Testis (tissue), 5 donors: Measurements from ENCODE around the gene ACTR8. TPM values are rescaled to one million over a fixed set of nuclear protein-coding genes. Genes with fewer than 3 reads are reported as not detected.
"Not testable (repeated sequence)": the region's sequence is repeated elsewhere in the genome, so short reads cannot be mapped to it uniquely, and the experiment has no call there.

ENCODE experiments used
- DNase-seq: peaks from one replicate; pipeline ENCODE4 v3.0.0-alpha.2; 2019
- H3K27ac ChIP-seq, 2 donors: fragments of 200-600 bp; sonication (generic); one replicate each; pipeline ENCODE4 v1.5.1; 2019
- H3K27me3 ChIP-seq: fragments of 200-600 bp; sonication (generic); one replicate; pipeline ENCODE4 v1.5.1; 2019
- H3K36me3 ChIP-seq: fragments of 200-600 bp; sonication (generic); one replicate; pipeline ENCODE4 v1.5.1; 2017; ENCODE audit warnings: low read depth; ENCODE audit errors: missing control alignments
- H3K4me1 ChIP-seq: fragments of 200-600 bp; sonication (generic); one replicate; pipeline ENCODE4 v1.5.1; 2019
- H3K4me3 ChIP-seq, 2 donors: fragments of 200-600 bp; sonication (generic); one replicate each; pipeline ENCODE4 v1.5.1; 2017 to 2019
- H3K9me3 ChIP-seq: fragments of 200-600 bp; sonication (generic); one replicate; pipeline ENCODE4 v1.5.1; 2017
- POLR2A ChIP-seq: fragments of 450-650 bp; IDR thresholded peaks from one replicate; pipeline ENCODE4 v1.6.1; 2017; ENCODE audit warnings: antibody characterized with exemption, mild to moderate bottlenecking, moderate library complexity
- WGBS, 2 donors: methylation state at CpG; one replicate each; pipeline ENCODE4 v1.1.5; 2018; 5-methylcytosine and 5-hydroxymethylcytosine counted together
- intact Hi-C: fragments of 100-400 bp; cut with DNase I; formaldehyde crosslinking; loops from one replicate; pipeline ENCODE4 v1.15.1; 2023; ENCODE audit warnings: low total_unique reads
- long read RNA-seq, 2 donors: transcript quantifications; one replicate each; lab custom pipeline, GENCODE V29; 2026
- polyA plus RNA-seq: library from polyadenylated mRNA; stranded (reverse); fragments of 350-450 nt; fragmentation: Illumina TruSeq; extraction: RNeasy Lipid Tissue Mini Kit (QIAGEN cat#74804); gene quantifications from one replicate; pipeline ENCODE4 v1.2.3, GENCODE V29; 2014; ENCODE audit warnings: low read depth, low replicate concordance; ENCODE audit not compliant: insufficient read depth
- total RNA-seq, 2 donors: library from RNA; depleted of rRNA; stranded (reverse); fragments of >200 nt; gene quantifications; one replicate each; pipeline ENCODE4 v1.2.3, GENCODE V29; 2016
- TF ChIP-seq, protein P1 (sequence below), 3 experiments: fragments of 450-650 bp in 2 of 3; fragments of 200-600 bp in 1 of 3; sonication (generic) in 1 of 3; IDR thresholded peaks; one replicate each; pipeline ENCODE4 v1.5.1; 2016 to 2019; ENCODE audit warnings: antibody characterized with exemption in 3 of 3, mild to moderate bottlenecking in 2 of 3, moderate library complexity in 1 of 3

Gene ACTR8
- total RNA-seq, result 10 to 100 TPM; 47.0 to 56.4 TPM
- polyA plus RNA-seq, result 60.1 TPM
- long read RNA-seq, donor 1, transcript ACTR8-201 (13 exons, 3,629 nt), result major isoform, 11 of 14 reads
- long read RNA-seq, donor 1, partial matches to known transcripts, result 0 of 14 reads
- long read RNA-seq, donor 1, other reads (novel, unspliced or antisense), result 0 of 14 reads
- long read RNA-seq, donor 2, transcript ACTR8-201 (13 exons, 3,629 nt), result major isoform, 5 of 5 reads
- long read RNA-seq, donor 2, partial matches to known transcripts, result 0 of 5 reads
- long read RNA-seq, donor 2, other reads (novel, unspliced or antisense), result 0 of 5 reads

GRCh38 chr3:53881691-53882593, at the start of gene ACTR8:
Gene ACTR8, minus strand, starts transcription at chr3:53882152. Its CDS starts 51 bp downstream, at chr3:53882101.
- Histone ChIP-seq H3K4me1 (peaks cover 11% of the 10 kb centered on the region), H3K27me3 (no peaks in the 10 kb centered on the region), H3K9me3 (no peaks in the 10 kb centered on the region), H3K36me3 (no peaks in the 10 kb centered on the region), H3K27ac (peak within 1 kb of the TSS; percentile 76 to 80), H3K4me3 (peak within 1 kb of the TSS; percentile 73 to 91)
- TF ChIP-seq, protein P1, sequence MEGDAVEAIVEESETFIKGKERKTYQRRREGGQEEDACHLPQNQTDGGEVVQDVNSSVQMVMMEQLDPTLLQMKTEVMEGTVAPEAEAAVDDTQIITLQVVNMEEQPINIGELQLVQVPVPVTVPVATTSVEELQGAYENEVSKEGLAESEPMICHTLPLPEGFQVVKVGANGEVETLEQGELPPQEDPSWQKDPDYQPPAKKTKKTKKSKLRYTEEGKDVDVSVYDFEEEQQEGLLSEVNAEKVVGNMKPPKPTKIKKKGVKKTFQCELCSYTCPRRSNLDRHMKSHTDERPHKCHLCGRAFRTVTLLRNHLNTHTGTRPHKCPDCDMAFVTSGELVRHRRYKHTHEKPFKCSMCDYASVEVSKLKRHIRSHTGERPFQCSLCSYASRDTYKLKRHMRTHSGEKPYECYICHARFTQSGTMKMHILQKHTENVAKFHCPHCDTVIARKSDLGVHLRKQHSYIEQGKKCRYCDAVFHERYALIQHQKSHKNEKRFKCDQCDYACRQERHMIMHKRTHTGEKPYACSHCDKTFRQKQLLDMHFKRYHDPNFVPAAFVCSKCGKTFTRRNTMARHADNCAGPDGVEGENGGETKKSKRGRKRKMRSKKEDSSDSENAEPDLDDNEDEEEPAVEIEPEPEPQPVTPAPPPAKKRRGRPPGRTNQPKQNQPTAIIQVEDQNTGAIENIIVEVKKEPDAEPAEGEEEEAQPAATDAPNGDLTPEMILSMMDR (IDR thresholded peaks at IDR 0.05), result peak in 2 of 3 experiments; percentile 20 to 32
- no peak for TF ChIP-seq POLR2A
- whole genome bisulfite sequencing, 2 donors, result 1 to 3% methylated on average over 12 to 62 of the region's 65 CpGs
- intact Hi-C loops, result no loop called here
- peak; percentile 89 for DNase-seq

DNA sequence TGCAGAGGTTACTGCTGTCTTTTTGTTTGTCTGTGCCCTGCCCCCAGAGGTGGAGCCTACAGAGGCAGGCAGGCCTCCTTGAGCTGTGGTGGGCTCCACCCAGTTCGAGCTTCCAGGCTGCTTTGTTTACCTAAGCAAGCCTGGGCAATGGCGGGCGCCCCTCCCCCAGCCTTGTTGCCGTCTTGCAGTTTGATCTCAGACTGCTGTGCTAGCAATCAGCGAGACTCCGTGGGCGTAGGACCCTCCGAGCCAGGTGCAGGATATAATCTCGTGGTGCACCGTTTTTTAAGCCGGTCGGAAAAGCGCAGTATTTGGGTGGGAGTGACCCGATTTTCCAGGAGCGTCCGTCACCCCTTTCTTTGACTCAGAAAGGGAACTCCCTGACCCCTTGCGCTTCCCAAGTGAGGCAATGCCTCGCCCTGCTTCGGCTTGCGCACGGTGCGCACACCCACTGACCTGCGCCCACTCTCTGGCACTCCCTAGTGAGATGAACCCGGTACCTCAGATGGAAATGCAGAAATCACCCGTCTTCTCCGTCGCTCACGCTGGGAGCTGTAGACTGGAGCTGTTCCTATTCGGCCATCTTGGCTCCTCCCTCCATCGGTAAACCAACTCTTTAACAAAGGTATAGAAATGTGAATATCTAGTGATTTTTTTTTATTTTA, 45.4 kb upstream of the ACTR8 start:
- H3K4me1 ChIP-seq, H3K9me3 ChIP-seq, H3K36me3 ChIP-seq, H3K27me3 ChIP-seq, H3K27ac ChIP-seq, H3K4me3 ChIP-seq, intact Hi-C loops, DNase-seq: not testable (repeated sequence)
- WGBS, 2 donors, result 71 to 84% methylated on average over 14 to 30 of the region's 30 CpGs

DNA sequence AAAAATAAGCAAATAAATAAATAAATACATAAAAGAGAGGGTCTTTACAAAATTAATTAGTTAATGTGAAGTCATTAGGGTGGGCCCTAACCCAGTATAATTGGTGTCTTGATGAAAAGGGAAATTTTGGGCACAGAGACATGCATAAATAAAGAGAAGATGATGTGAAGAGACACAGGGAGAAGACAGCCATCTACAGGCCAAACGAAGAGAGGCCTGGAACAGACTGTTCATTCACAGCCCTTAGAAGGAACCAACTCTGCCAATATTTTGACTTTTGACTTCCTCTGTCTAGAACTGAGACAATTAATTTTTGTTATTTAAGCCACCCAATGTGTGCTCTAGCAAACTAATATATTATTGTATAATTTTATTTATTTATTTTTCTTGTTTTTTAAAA, 39.3 kb upstream of the ACTR8 start:
- Histone ChIP-seq H3K27me3 (no peaks in the 10 kb centered on the region), H3K9me3 (no peaks in the 10 kb centered on the region), H3K4me1 (no peaks in the 10 kb centered on the region), H3K36me3 (no peaks in the 10 kb centered on the region), H3K27ac (no peak overlapping the region), H3K4me3 (no peak overlapping the region)
- 37 to 63% methylated on average over 1 of the region's 1 CpG for WGBS, 2 donors
- intact Hi-C loops, result no loop called here
- peak; percentile 33 for DNase-seq
- TF ChIP-seq, protein P1 (IDR thresholded peaks at IDR 0.05), result peak in 1 of 3 experiments; percentile 13
- no peak for TF ChIP-seq POLR2A

DNA sequence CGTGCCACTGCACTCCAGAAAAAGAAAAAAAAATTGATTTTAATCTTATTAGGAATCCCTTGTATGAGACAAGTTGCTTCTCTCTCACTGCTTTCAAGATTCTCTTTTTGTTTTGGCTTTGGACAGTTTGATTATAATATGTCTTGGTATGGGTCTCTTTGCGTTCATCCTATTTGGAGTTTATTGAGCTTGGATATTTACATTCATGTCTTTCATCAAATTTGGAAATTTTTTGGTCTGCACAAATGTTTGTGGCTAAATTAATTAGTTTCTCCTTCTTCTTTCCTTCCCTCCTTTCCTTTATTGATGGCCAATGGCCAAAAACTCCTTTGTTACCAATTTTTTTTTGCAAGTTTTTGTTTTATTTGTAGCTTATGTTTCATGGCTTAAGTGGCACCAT, 37.8 kb upstream of the ACTR8 start:
- H3K4me1 ChIP-seq, result no peaks in the 10 kb centered on the region
- WGBS, 2 donors, result 91 to 96% methylated on average over 2 of the region's 2 CpGs
- H3K27me3 ChIP-seq, result no peaks in the 10 kb centered on the region
- H3K9me3 ChIP-seq, result no peaks in the 10 kb centered on the region
- intact Hi-C loops, result no loop called here
- no peaks in the 10 kb centered on the region for H3K36me3 ChIP-seq
- TF ChIP-seq, protein P1 (IDR thresholded peaks at IDR 0.05), result no peak
- no peak for TF ChIP-seq POLR2A
- H3K4me3 ChIP-seq, result no peak overlapping the region
- no peak overlapping the region for H3K27ac ChIP-seq
- DNase-seq, result no peak

- WGBS, 2 donors, result 64 to 67% methylated on average over 8 of the region's 8 CpGs
- intact Hi-C loops, result no loop called here
- TF ChIP-seq, protein P1 (IDR thresholded peaks at IDR 0.05), result no peak
- TF ChIP-seq POLR2A, result no peak
Observed at GRCh38 chr3:53913401-53913800, 31.4 kb upstream of the ACTR8 start.

More at GRCh38 chr3:53913401-53913800, 31.4 kb upstream of the ACTR8 start:
- Histone ChIP-seq H3K4me1 (no peaks in the 10 kb centered on the region), H3K9me3 (no peaks in the 10 kb centered on the region), H3K4me3 (no peak overlapping the region), H3K27ac (no peak overlapping the region), H3K36me3 (no peaks in the 10 kb centered on the region), H3K27me3 (no peaks in the 10 kb centered on the region)
- no peak for DNase-seq
